Measurements from ENCODE around the gene SLC10A1. TPM values are rescaled to one million over a fixed set of nuclear protein-coding genes. Genes with fewer than 3 reads are reported as not detected.
"Not testable (repeated sequence)": the region's sequence is repeated elsewhere in the genome, so short reads cannot be mapped to it uniquely, and the experiment has no call there.

Gene SLC10A1
- total RNA-seq, 1 experiment from 2014 or later = not detected

DNA sequence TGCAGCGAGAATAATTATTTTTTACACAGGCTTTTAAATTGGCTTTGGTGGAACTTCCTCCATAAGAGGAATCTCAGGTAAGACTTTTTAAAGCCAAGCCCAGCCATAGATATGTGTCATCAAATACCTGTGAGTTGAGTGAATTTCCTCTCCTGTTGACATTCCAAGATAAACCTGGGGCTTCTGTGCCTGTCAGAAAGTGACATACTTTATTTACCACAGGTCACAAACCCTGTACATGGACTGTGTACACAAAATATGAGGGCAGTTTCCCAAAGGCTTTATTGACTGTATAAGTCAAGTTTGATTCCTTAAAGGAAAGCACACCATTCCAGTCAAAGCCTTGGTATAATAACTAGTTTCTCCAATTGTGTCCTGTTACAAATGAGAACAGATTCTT, 56.0 kb downstream of the SLC10A1 start:
- Histone ChIP-seq H3K27ac (ENCODE audit: low read depth, low read length) (no peak overlapping the region), H3K4me2 (ENCODE audit: low read length) (no peak overlapping the region), H3K79me2 (ENCODE audit: insufficient read depth, low read length) (no peaks in the 10 kb centered on the region), H3K9me2 (ENCODE audit: insufficient read depth) (no peaks in the 10 kb centered on the region), H3K36me3 (ENCODE audit: control insufficient read depth in 1 of 2, insufficient read depth in 2 of 2, low read length in 2 of 2) (no peaks in the 10 kb centered on the region), H3K4me3 (replicated peaks in 1 of 2; ENCODE audit: low read depth in 1 of 2, low read length in 2 of 2) (no peak overlapping the region), H3K9me3 (ENCODE audit: control insufficient read depth in 1 of 2, insufficient read depth in 1 of 2, low read depth in 1 of 2, low read length in 2 of 2) (0 out of 4 replicates have a peak, but pooled peaks cover 0 to 6% of the 10 kb centered on the region in 2 experiments), H3K9ac (ENCODE audit: low read length) (no peak overlapping the region), H2AFZ (ENCODE audit: low read depth, low read length, poor library complexity, severe bottlenecking) (no peak overlapping the region), H4K20me1 (ENCODE audit: insufficient read depth) (no peaks in the 10 kb centered on the region), H3K4me1 (ENCODE audit: control insufficient read depth in 1 of 2, insufficient read depth in 2 of 2, low read length in 2 of 2) (peaks cover 0 to 8% of the 10 kb centered on the region in 2 experiments; a peak in 1 of 4 replicates), H3K27me3 (ENCODE audit: insufficient read depth, low read length) (no peaks in the 10 kb centered on the region)
- BruUV-seq (replicated peaks) = no TSS peak
- ATAC-seq (no peak), DNase-seq (ENCODE audit: low read depth, low spot score) (no peak)
- intact Hi-C loops (cut with micrococcal nuclease) = no loop called here
- ChIA-PET CTCF (no interaction called here), RAD21 (ENCODE audit: low non-redundant PET in 1 of 2, low total read pairs in 2 of 2, uncharacterized antibody in 2 of 2, unreplicated experiment in 2 of 2) (no interaction called here), POLR2A (no interaction called here)
- peak; percentile 30; the same call in 1 of the 2 replicates for TF ChIP-seq FOSL1 (IDR thresholded peaks at IDR 0.05; ENCODE audit: low read depth)
- no peak for TF ChIP-seq POLR2AphosphoS5 (IDR thresholded peaks at IDR 0.05; ENCODE audit: low read depth, low read length)

DNA sequence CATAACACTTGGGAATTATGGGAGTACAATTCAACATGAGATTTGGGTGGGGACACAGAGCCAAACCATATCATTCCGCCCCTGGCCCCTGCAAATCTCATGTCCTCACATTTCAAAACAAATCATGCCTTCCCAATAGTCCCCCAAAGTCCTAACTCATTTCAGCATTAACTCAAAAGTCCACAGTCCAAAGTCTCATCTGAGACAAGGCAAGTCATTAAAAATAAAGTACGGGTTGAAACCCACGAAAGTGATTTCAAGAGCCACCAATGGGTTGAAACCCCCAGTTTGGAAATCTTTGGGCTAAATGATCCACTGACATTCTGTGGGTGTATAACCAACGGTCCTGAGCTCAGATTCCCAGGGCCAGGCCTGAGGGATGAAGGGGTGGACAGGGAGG, 60.6 kb downstream of the SLC10A1 start:
- RAD21 ChIA-PET (ENCODE audit: low non-redundant PET in 1 of 2, low total read pairs in 2 of 2, uncharacterized antibody in 2 of 2, unreplicated experiment in 2 of 2); intact Hi-C loops (cut with micrococcal nuclease): not testable (repeated sequence)

DNA sequence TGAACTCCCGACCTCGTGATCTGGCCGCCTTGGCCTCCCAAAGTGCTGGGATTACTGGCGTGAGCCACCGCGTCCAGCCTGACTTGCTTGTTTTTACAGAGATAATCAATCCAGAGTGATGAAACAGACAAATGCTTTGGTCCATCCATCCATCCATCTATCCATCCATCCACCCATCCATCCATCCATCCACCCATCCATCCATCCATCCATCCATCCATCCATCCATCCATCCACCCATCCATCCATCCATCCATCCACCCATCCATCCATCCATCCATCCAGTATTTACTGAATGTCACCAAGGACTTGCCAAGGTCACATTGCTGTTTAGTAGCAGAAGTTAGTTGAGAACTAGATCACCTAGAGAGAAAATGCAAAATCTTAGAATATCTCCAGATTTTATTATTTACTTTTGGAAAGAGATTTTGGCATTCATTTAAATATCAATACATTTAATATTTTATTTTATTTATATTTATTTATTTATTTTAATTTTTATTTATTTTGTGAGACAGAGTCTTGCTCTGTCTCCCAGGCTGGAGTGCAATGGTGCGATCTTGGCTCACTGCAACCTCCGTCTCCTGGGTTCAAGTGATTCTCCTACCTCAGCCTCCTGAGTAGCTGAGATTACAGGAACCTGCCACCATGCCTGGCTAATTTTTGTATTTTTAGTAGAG, 65.0 kb downstream of the SLC10A1 start:
- H3K79me2 ChIP-seq (ENCODE audit: insufficient read depth, low read length); POLR2A ChIA-PET; H3K9me3 ChIP-seq (ENCODE audit: control insufficient read depth in 1 of 2, insufficient read depth in 1 of 2, low read depth in 1 of 2, low read length in 2 of 2); H3K4me2 ChIP-seq (ENCODE audit: low read length); H3K4me3 ChIP-seq (replicated peaks in 1 of 2; ENCODE audit: low read depth in 1 of 2, low read length in 2 of 2); H4K20me1 ChIP-seq (ENCODE audit: insufficient read depth); DNase-seq (ENCODE audit: low read depth, low spot score); H3K9ac ChIP-seq (ENCODE audit: low read length); H3K4me1 ChIP-seq (ENCODE audit: control insufficient read depth in 1 of 2, insufficient read depth in 2 of 2, low read length in 2 of 2); H3K9me2 ChIP-seq (ENCODE audit: insufficient read depth); CTCF ChIA-PET; H2AFZ ChIP-seq (ENCODE audit: low read depth, low read length, poor library complexity, severe bottlenecking); H3K27ac ChIP-seq (ENCODE audit: low read depth, low read length); H3K36me3 ChIP-seq (ENCODE audit: control insufficient read depth in 1 of 2, insufficient read depth in 2 of 2, low read length in 2 of 2); H3K27me3 ChIP-seq (ENCODE audit: insufficient read depth, low read length); BruUV-seq (replicated peaks); ATAC-seq: not testable (repeated sequence)
- RAD21 ChIA-PET (ENCODE audit: low non-redundant PET in 1 of 2, low total read pairs in 2 of 2, uncharacterized antibody in 2 of 2, unreplicated experiment in 2 of 2) = interaction anchor here in 1 of 2 experiments (0.7 kb wide), 1 partner anchor 567 kb away, joined by 3 read pairs; no protein-coding TSS in a partner anchor
- intact Hi-C loops (cut with micrococcal nuclease) = loop anchor here (2.0 kb wide), 1 partner anchor 295 kb away; no protein-coding TSS in a partner anchor

More for the DNA sequence above, 60.6 kb downstream of the SLC10A1 start:
- ATAC-seq; H3K79me2 ChIP-seq (ENCODE audit: insufficient read depth, low read length); H3K4me3 ChIP-seq (replicated peaks in 1 of 2; ENCODE audit: low read depth in 1 of 2, low read length in 2 of 2); H3K9me2 ChIP-seq (ENCODE audit: insufficient read depth); POLR2A ChIA-PET; H3K36me3 ChIP-seq (ENCODE audit: control insufficient read depth in 1 of 2, insufficient read depth in 2 of 2, low read length in 2 of 2); H3K4me2 ChIP-seq (ENCODE audit: low read length); H3K9me3 ChIP-seq (ENCODE audit: control insufficient read depth in 1 of 2, insufficient read depth in 1 of 2, low read depth in 1 of 2, low read length in 2 of 2); DNase-seq (ENCODE audit: low read depth, low spot score); H3K9ac ChIP-seq (ENCODE audit: low read length); H2AFZ ChIP-seq (ENCODE audit: low read depth, low read length, poor library complexity, severe bottlenecking); H3K27me3 ChIP-seq (ENCODE audit: insufficient read depth, low read length); H3K4me1 ChIP-seq (ENCODE audit: control insufficient read depth in 1 of 2, insufficient read depth in 2 of 2, low read length in 2 of 2); H4K20me1 ChIP-seq (ENCODE audit: insufficient read depth); H3K27ac ChIP-seq (ENCODE audit: low read depth, low read length); BruUV-seq (replicated peaks): not testable (repeated sequence)
- CTCF ChIA-PET = interaction anchor here (1.5 kb wide), 1 partner anchor 292 kb away, joined by 3 read pairs; no protein-coding TSS in a partner anchor

All from HCT116 (cell line).